ENCODE results near the gene OR13C8.
"Not testable (repeated sequence)": the region's sequence is repeated elsewhere in the genome, so short reads cannot be mapped to it uniquely, and the experiment has no call there.

Gene OR13C8

DNA sequence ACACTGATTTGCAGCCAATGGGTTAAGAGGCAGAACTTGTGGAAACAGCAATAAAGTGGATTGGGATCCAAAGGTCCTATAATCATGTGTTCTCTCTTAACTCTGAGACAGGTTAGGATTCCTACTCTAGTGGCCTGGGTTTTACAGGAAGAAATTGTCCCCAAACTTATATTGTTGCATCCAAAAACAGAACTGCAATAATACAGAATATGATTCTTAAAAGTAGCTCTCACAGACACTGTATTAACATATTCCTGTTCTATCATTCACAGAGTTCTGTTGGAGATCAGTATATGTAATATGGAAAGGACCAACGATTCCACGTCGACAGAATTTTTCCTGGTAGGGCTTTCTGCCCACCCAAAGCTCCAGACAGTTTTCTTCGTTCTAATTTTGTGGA is at the start of gene OR13C8:
Gene OR13C8 (plus strand): TSS at position 301 of the 400 bp plus-strand sequence. CDS start 0 bp downstream, at position 301.
- in situ Hi-C loops (cut with MboI; ENCODE audit: low sequenced_read_pairs), result no loop called here

DNA sequence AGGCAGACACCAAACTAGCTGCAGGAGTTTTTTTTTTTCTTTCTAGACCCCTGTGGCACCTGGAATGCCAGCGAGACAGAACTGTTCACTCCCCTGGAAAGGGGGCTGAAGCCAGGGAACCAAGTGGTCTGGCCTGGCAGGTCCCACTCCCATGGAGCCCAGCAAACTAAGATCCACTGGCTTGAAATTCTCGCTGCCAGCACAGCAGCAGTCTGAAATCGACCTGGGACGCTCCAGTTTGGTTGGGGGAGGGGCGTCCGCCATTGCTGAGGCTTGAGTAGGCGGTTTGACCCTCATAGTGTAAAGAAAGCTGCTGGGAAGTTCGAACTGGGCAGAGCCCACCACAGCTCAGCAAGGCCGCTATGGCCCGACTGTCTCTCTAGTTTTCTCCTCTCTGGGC is 48.7 kb upstream of the OR13C8 start:
- in situ Hi-C loops (cut with MboI; ENCODE audit: low sequenced_read_pairs), result not testable (repeated sequence)

DNA sequence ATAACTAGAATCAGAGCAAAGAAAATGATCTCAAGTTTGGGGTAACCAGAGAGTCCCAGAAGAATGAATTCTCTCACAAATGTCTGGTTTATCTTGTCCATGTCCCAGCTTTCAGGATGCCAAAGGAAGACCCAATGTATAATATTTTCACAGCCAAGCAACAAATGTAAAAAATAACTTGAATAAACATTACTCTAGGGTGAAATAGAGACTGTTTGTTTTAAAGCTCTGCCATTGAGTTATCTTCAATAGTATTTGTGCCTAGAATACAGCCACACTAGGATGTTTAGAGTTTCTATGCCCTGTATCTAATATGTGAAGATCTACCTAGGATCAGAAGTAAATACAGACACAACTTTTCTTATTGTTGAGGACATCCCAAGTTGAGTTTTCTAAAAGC is 41.9 kb upstream of the OR13C8 start, which contains the start of gene OR13C4:
Gene OR13C4 (minus strand): TSS at position 101 of the 400 bp plus-strand sequence. CDS start 0 bp downstream, at position 101.
- in situ Hi-C loops (cut with MboI; ENCODE audit: low sequenced_read_pairs), result no loop called here

DNA sequence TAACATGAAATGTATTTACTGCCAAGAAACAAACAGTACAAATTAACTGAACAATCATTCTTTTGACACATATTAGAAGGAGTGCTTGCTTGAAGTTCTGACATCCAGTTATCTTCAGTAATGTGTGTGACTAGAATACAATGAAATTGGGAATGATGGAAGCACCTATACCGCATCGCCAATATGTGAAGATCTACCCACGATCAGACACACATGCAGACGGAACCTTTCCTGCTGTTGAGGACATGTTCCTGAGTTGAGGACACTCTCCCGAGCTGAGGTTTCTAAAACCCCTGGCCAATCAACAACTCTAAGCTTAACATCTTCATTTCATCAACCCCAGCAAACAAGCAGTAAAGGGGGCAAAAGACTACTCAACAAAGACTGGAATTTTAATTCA is 32.2 kb upstream of the OR13C8 start, which contains the start of gene OR13C3:
Gene OR13C3 (minus strand): TSS at position 101 of the 400 bp plus-strand sequence. CDS start 133 bp downstream, outside the sequence.
- in situ Hi-C loops (cut with MboI; ENCODE audit: low sequenced_read_pairs), result no loop called here

DNA sequence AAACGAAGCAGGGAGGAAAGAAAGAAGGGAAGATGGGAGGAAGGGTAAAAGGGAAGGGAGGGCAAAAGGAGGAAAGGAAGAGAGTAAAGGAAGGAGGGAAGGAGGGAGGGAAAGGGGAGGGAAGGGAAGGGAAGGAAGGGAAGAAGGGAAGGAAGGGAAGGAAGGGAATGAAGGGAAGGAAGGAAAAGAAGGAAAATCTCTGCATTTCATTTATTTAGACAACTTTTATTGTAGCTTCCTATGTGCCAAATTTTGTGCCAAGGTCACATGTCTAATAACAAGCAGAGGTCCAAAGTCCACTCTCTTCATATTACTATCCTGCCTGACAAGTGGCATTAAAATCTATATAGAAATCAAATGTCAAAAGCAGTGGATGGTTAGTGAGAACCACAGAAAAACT is 29.7 kb upstream of the OR13C8 start:
- in situ Hi-C loops (cut with MboI; ENCODE audit: low sequenced_read_pairs), result no loop called here

GRCh38 chr9:104544644-104545043 is 24.3 kb upstream of the OR13C8 start:
- in situ Hi-C loops (cut with MboI; ENCODE audit: low sequenced_read_pairs), result no loop called here

DNA sequence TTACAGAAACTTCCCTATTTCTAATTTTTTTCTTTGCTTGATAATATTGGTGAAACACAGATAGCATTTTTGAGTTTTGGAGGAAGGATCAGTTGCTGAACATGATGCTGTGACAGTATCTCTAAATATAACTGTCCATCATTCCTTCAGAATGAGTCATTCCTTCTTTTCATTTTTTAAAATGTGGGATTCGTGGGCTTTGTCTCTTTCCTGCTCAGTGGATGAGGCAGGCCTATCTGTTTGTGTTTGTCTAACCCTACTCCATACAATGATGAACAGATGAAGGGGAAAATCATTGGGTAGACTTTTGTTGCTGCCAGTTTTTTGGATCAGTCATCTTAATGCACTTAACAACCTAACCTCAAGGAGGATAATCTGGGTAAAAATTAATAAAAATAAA is 15.7 kb upstream of the OR13C8 start:
- in situ Hi-C loops (cut with MboI; ENCODE audit: low sequenced_read_pairs), result no loop called here

GRCh38 chr9:104555521-104555920 is 13.4 kb upstream of the OR13C8 start:
- in situ Hi-C loops (cut with MboI; ENCODE audit: low sequenced_read_pairs), result no loop called here

DNA sequence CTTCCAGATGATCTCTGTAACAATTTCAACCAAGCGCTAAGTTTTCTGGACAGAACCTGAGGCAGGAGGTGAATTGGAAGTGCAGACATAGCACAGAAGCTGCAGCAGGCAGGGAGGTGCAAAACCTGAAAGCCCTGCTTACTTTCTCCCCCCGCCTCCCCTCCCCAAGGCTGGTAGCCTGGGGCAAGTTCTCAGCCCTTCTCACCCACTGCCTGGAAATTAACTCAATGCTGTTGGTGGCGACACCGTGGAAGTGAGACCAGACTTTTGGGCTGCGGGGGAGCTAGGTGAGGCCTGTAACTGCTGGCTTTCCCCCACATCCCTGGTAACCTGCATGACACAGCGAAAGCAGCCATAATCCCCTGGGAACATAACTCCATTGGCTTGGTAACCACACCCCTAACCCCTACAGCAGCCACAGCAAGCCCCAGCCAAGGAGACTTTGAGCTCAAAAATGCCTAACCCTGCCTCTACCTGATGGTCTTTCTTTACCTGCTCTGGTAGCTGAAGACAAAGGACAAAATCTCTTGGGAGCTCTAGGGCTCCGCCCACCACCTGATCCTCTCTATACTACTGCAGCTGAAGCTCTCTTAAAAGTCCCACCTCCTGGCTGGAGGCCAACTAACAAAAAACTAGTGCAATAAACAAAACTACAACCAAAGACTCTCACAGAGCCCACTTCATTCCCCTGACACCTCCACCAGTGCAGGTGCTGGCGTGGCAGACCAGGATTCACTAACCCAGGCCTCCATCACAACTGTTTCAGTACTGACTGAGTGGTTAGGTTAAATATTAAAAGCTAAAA is 11.9 kb upstream of the OR13C8 start:
- in situ Hi-C loops (cut with MboI; ENCODE audit: low sequenced_read_pairs), result no loop called here

DNA sequence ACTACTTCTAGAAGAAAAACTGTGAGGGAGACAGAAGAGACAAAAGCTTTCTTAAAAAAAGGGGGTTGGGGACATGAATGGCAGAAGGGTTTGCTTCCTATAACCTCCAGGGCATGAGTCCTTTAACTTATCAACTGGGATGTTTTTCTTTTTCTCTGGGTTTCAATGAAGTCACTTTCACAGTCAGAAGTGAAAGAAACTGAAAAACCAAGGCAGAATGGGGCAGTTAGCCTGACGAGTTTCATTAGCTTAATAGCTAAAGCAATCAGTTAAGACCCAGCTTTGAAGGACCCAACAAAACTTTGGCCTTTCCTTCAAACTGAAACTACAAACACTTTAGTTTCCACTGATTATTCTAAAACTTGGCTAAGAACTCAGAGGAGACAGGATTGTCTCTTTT is 4.6 kb upstream of the OR13C8 start:
- in situ Hi-C loops (cut with MboI; ENCODE audit: low sequenced_read_pairs), result no loop called here

DNA sequence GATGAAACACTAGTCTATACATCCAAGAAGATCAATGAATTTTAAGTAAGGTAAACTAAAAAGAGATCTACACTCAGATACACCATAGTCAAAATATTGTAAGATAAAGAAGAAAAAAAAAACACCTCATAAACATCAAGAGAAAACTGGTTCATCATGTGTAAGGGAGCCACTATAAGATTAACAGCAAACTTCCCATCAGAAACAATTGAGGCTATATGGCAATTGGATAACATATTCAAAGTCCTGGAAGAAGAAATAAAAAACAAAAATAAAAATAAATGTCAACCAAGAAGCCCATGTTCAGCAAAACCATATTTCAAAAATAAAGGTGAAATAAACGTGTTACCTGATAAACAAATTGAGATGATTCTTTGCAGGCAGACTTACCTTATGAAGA is 3.6 kb downstream of the OR13C8 start:
- in situ Hi-C loops (cut with MboI; ENCODE audit: low sequenced_read_pairs), result no loop called here

DNA sequence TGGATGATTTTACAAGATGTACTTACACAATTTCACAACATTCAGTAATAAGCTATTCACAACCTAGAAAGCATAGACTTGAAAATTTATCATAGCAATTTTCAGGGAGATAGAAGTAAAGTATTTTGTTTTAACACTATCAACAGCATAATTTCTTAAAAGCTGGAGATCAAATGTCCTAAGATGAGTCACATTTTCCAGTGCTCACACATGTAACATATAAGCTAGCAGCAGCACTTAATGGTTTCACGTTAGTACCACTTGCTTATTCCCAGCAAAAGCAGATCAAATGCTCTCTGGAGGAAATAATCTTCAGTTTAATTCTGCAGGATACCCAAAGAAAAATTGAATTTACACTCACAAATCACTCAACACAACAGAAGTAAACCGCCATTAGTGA is 6.5 kb downstream of the OR13C8 start:
- in situ Hi-C loops (cut with MboI; ENCODE audit: low sequenced_read_pairs), result no loop called here

- in situ Hi-C loops (cut with MboI; ENCODE audit: low sequenced_read_pairs), result no loop called here
Observed at GRCh38 chr9:104577263-104577662, 8.3 kb downstream of the OR13C8 start.

- in situ Hi-C loops (cut with MboI; ENCODE audit: low sequenced_read_pairs), result no loop called here
Observed at GRCh38 chr9:104580562-104580961, 11.6 kb downstream of the OR13C8 start.

DNA sequence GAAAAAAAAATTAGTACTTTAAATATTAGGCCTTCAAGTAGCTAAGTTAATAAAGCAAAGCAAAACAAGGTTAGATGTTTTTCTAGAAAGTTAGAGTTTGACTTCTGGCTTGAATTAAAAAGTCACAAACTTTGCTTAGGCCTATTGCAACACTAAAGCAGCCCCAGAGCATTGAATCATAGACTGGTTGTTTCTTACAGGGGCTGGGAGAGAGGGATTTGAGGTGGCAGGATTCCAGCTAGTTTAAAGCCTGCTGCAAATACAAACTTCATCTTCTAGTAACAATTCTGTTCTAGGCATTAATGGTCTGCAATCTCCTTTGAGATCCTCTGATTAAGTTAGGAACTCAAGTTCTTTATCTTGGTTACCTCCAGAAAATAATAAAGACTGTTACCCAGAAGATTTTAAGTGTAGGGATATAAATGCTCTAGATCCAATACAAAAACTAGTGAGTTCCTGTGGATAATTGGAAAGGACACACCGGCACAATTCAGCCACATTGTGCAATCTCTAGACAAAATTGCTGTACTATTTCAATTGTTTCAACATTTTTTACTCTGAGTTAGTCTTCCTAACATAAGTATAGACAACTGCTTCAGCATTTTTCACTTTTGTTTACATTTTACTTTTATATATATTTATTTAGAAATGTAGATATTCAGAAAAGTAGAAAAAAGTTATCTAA is 17.7 kb downstream of the OR13C8 start:
- in situ Hi-C loops (cut with MboI; ENCODE audit: low sequenced_read_pairs), result no loop called here

- in situ Hi-C loops (cut with MboI; ENCODE audit: low sequenced_read_pairs), result no loop called here
Observed at GRCh38 chr9:104589626-104590025, 20.7 kb downstream of the OR13C8 start.

- in situ Hi-C loops (cut with MboI; ENCODE audit: low sequenced_read_pairs), result not testable (repeated sequence)
Observed at GRCh38 chr9:104598749-104599148, 29.8 kb downstream of the OR13C8 start.

DNA sequence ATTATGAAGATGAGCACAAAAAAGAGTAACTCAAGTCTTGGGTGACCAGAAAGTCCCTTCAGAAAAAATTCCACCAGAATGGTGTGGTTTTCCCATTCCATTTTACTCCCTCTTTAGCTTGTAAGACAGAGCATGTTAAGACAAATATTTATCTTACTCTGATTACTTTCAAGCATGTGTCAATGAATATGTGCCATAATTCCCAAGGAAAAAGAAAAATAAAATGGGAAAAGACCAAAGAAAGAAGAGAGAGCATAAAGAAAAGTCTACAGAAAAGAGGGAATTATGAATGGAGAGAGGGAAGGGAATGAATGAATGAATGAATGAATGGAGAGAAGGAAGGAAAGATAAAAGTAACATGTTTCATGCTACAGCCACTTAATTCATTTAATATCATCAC is 30.3 kb downstream of the OR13C8 start, which contains the start of gene OR13C5:
Gene OR13C5 (minus strand): TSS at position 101 of the 400 bp plus-strand sequence. CDS start 0 bp downstream, at position 101.
- in situ Hi-C loops (cut with MboI; ENCODE audit: low sequenced_read_pairs), result not testable (repeated sequence)

GRCh38 chr9:104604801-104605200 is 35.8 kb downstream of the OR13C8 start:
- in situ Hi-C loops (cut with MboI; ENCODE audit: low sequenced_read_pairs), result no loop called here

DNA sequence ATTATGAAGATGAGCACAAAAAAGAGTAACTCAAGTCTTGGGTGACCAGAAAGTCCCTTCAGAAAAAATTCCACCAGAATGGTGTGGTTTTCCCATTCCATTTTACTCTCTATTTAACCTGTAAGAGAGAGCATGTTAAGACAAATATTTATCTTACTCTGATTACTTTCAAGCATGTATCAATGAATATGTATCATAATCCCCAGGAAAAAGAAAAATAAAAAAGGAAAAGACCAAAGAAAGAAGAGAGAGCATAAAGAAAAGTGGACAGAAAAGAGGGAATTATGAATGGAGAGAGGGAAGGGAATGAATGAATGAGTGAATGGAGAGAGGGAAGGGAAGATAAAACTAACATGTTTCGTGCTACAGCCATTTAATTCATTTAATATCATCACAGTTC is 36.6 kb downstream of the OR13C8 start, which contains the start of gene OR13C2:
Gene OR13C2 (minus strand): TSS at position 101 of the 400 bp plus-strand sequence. CDS start 0 bp downstream, at position 101.
- in situ Hi-C loops (cut with MboI; ENCODE audit: low sequenced_read_pairs), result not testable (repeated sequence)

DNA sequence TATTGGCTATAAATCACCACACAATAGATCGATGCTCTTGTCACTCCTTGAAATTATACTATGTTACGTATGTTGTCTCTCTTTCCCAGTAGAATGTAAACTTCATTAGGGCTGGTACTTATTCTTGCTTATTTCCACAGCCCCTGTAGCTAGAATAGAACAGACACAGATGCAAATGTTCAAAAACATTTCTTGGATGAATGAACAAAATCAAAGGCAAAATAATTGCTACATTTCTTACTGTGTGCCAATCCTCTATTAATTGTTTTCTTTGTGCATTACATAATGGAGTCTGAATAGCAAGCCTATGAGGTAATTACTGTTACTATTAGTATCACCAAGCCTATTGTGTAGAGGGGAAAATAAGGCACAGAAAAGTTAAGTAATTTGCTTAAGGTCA is 37.2 kb downstream of the OR13C8 start:
- in situ Hi-C loops (cut with MboI; ENCODE audit: low sequenced_read_pairs), result no loop called here

GRCh38 chr9:104608336-104608735 is 39.4 kb downstream of the OR13C8 start:
- in situ Hi-C loops (cut with MboI; ENCODE audit: low sequenced_read_pairs), result no loop called here
